ENCODE results near the gene LMX1B. TPM values are rescaled to one million over a fixed set of nuclear protein-coding genes. Genes with fewer than 3 reads are reported as not detected.

Gene LMX1B
- total and polyA plus RNA-seq, 2 donors (not counting 1 experiment from before 2014, with no cell fraction given): not detected

DNA sequence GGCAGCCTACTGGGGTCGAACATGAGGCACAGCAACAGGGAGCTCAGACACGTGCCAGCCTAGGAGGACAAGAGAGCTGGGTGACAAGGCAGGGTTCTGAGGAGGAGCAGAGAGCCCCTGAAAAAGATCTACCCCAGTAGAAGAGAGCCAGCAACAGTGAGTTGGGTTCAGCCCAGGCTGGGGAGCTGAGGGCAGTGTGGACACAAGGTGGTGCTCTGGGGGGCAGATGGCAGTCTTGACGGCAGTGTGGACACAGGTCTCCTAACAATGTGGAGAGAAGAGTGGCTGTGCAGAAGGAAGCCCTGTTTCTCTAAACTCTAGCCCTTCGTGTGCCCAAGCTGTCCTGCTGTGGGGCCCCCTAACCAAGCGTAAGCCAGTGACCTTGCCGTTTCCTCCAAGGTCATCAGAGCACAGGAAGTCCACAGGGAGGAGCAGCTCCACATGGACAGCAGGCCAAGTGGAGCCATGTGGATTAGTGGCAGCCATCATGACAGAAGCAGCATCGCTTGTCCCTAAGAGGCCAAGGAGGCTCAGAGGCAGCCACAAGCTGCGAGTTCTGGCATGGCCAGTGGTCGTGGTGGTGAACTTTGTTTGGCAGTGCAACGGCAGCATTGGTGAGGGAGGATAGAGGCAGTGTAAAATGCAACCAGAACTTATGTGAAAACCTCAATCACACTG lies 25.1 kb upstream of the LMX1B start:
- Histone ChIP-seq H3K27me3 (ENCODE audit: control insufficient read depth, insufficient read depth, low read length) (peaks cover 3% of the 10 kb centered on the region), H3K9ac (ENCODE audit: insufficient read depth, low read length) (no peak overlapping the region), H3K4me3 (replicated peaks in 1 of 4; ENCODE audit: control extremely low read depth in 1 of 4, insufficient read depth in 1 of 4, low read depth in 3 of 4, low read length in 4 of 4) (no peak overlapping the region), H3K79me2 (ENCODE audit: control insufficient read depth, insufficient read depth, low read length) (no peaks in the 10 kb centered on the region), H3K4me1 (ENCODE audit: control insufficient read depth, extremely low read depth, insufficient read depth, low read length) (no peaks in the 10 kb centered on the region), H3K36me3 (ENCODE audit: control insufficient read depth, insufficient read depth, low read length) (no peaks in the 10 kb centered on the region), H3K4me2 (ENCODE audit: extremely low read depth, insufficient read depth, low read length) (no peak overlapping the region), H2AFZ (ENCODE audit: low read length) (no peak overlapping the region), H3K9me3 (ENCODE audit: control insufficient read depth, insufficient read depth, low read depth, low read length) (no peaks in the 10 kb centered on the region), H3K27ac (ENCODE audit: insufficient read depth, low read length) (no peak overlapping the region), H4K20me1 (ENCODE audit: control insufficient read depth, extremely low read depth, insufficient read depth, low read length) (peaks cover 2% of the 10 kb centered on the region)
- TF ChIP-seq, protein P1, sequence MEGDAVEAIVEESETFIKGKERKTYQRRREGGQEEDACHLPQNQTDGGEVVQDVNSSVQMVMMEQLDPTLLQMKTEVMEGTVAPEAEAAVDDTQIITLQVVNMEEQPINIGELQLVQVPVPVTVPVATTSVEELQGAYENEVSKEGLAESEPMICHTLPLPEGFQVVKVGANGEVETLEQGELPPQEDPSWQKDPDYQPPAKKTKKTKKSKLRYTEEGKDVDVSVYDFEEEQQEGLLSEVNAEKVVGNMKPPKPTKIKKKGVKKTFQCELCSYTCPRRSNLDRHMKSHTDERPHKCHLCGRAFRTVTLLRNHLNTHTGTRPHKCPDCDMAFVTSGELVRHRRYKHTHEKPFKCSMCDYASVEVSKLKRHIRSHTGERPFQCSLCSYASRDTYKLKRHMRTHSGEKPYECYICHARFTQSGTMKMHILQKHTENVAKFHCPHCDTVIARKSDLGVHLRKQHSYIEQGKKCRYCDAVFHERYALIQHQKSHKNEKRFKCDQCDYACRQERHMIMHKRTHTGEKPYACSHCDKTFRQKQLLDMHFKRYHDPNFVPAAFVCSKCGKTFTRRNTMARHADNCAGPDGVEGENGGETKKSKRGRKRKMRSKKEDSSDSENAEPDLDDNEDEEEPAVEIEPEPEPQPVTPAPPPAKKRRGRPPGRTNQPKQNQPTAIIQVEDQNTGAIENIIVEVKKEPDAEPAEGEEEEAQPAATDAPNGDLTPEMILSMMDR (conservative IDR thresholded peaks at IDR 0.05 in 1 of 2, IDR thresholded peaks at IDR 0.05 in 1 of 2; ENCODE audit: low read depth in 1 of 2, low read length in 2 of 2): no peak
- TF ChIP-seq EZH2 (IDR thresholded peaks at IDR 0.05; ENCODE audit: low read length, missing control alignments): no peak
- no peak for DNase-seq (ENCODE audit: low read depth in 2 of 2)

DNA sequence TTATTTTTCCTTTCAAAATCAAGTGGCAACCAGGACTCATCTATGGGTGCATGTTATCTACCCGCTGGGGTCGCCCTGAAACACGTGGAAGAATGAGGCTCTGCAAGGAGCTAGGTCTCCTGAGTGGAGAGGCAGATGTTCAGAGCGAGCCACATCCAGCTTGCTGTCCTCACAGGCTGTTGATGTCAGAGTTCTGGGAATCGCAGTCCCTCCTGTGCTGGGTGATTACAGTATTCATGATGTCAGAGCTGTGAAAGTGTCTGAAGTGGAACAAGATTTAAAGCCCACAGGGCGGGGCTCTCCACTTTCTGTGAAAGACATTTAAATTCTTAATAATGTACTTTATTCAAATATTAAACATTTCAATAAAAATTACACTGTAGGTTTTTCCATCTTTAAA lies 24.4 kb upstream of the LMX1B start:
- H3K27ac ChIP-seq (ENCODE audit: insufficient read depth, low read length): no peak overlapping the region
- H2AFZ ChIP-seq (ENCODE audit: low read length): no peak overlapping the region
- TF ChIP-seq EZH2 (IDR thresholded peaks at IDR 0.05; ENCODE audit: low read length, missing control alignments): no peak
- TF ChIP-seq, protein P1 (conservative IDR thresholded peaks at IDR 0.05 in 1 of 2, IDR thresholded peaks at IDR 0.05 in 1 of 2; ENCODE audit: low read depth in 1 of 2, low read length in 2 of 2): no peak
- no peak for DNase-seq (ENCODE audit: low read depth in 2 of 2)
- no peaks in the 10 kb centered on the region for H3K4me1 ChIP-seq (ENCODE audit: control insufficient read depth, extremely low read depth, insufficient read depth, low read length)
- H3K79me2 ChIP-seq (ENCODE audit: control insufficient read depth, insufficient read depth, low read length): no peaks in the 10 kb centered on the region
- no peaks in the 10 kb centered on the region for H3K9me3 ChIP-seq (ENCODE audit: control insufficient read depth, insufficient read depth, low read depth, low read length)
- H3K27me3 ChIP-seq (ENCODE audit: control insufficient read depth, insufficient read depth, low read length): peaks cover 3% of the 10 kb centered on the region
- H4K20me1 ChIP-seq (ENCODE audit: control insufficient read depth, extremely low read depth, insufficient read depth, low read length): peaks cover 3% of the 10 kb centered on the region
- no peak overlapping the region for H3K4me3 ChIP-seq (replicated peaks in 1 of 4; ENCODE audit: control extremely low read depth in 1 of 4, insufficient read depth in 1 of 4, low read depth in 3 of 4, low read length in 4 of 4)
- H3K36me3 ChIP-seq (ENCODE audit: control insufficient read depth, insufficient read depth, low read length): no peaks in the 10 kb centered on the region
- H3K9ac ChIP-seq (ENCODE audit: insufficient read depth, low read length): no peak overlapping the region
- no peak overlapping the region for H3K4me2 ChIP-seq (ENCODE audit: extremely low read depth, insufficient read depth, low read length)

DNA sequence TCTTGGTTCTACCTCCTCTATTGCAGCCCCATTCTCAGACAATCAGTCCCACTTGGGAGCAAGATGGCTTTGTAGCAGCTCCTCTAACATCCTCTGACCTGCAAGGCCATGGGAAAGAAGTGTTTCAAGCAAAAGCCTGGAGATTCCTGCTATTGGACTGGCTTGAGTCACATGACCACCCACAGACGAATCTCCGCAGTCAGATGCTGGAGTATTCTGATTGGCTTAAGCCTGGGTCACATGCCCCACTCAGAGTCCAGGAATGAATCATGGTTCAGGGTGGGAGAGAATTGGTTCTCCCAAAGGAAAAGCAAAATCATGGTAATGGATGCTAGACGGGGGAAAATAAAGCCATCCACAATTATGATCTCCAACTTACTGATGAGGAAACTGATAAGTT lies 22.6 kb upstream of the LMX1B start:
- H3K9ac ChIP-seq (ENCODE audit: insufficient read depth, low read length): no peak overlapping the region
- no peak overlapping the region for H2AFZ ChIP-seq (ENCODE audit: low read length)
- H4K20me1 ChIP-seq (ENCODE audit: control insufficient read depth, extremely low read depth, insufficient read depth, low read length): peaks cover 3% of the 10 kb centered on the region
- no peaks in the 10 kb centered on the region for H3K79me2 ChIP-seq (ENCODE audit: control insufficient read depth, insufficient read depth, low read length)
- H3K4me3 ChIP-seq (replicated peaks in 1 of 4; ENCODE audit: control extremely low read depth in 1 of 4, insufficient read depth in 1 of 4, low read depth in 3 of 4, low read length in 4 of 4): no peak overlapping the region
- H3K9me3 ChIP-seq (ENCODE audit: control insufficient read depth, insufficient read depth, low read depth, low read length): no peaks in the 10 kb centered on the region
- no peak for DNase-seq (ENCODE audit: low read depth in 2 of 2)
- TF ChIP-seq, protein P1 (conservative IDR thresholded peaks at IDR 0.05 in 1 of 2, IDR thresholded peaks at IDR 0.05 in 1 of 2; ENCODE audit: low read depth in 1 of 2, low read length in 2 of 2): no peak
- no peak for TF ChIP-seq EZH2 (IDR thresholded peaks at IDR 0.05; ENCODE audit: low read length, missing control alignments)
- H3K36me3 ChIP-seq (ENCODE audit: control insufficient read depth, insufficient read depth, low read length): no peaks in the 10 kb centered on the region
- peaks cover 3% of the 10 kb centered on the region for H3K27me3 ChIP-seq (ENCODE audit: control insufficient read depth, insufficient read depth, low read length)
- no peak overlapping the region for H3K4me2 ChIP-seq (ENCODE audit: extremely low read depth, insufficient read depth, low read length)
- no peaks in the 10 kb centered on the region for H3K4me1 ChIP-seq (ENCODE audit: control insufficient read depth, extremely low read depth, insufficient read depth, low read length)
- H3K27ac ChIP-seq (ENCODE audit: insufficient read depth, low read length): no peak overlapping the region
